CD14-positive monocyte (primary cell): ENCODE data around the gene FDPS. TPM values are rescaled to one million over a fixed set of nuclear protein-coding genes. Genes with fewer than 3 reads are reported as not detected.

Experiments
- DNase-seq, 3 donors: peaks; one replicate each; pipeline ENCODE4 v3.0.0-alpha.2; 2011 to 2022
- H2AFZ ChIP-seq: 2 replicates; pipeline ENCODE4 v1.6.0; 2012; ENCODE audit warnings: mild to moderate bottlenecking, low read depth, low read length, inconsistent platforms; ENCODE audit not compliant: insufficient read depth, poor library complexity, severe bottlenecking
- H3K27ac ChIP-seq, 2 donors: 1 replicate in 1 of 2; 2 replicates in 1 of 2; pipeline ENCODE4 v1.5.1; 2012 to 2013; ENCODE audit warnings: low read length in 2 of 2, control low read depth in 1 of 2, inconsistent platforms in 1 of 2, low read depth in 1 of 2, mild to moderate bottlenecking in 1 of 2
- H3K27me3 ChIP-seq, 2 donors: one replicate each; pipeline versions ENCODE4 v1.6.0 to v1.6.1; 2011 to 2013; ENCODE audit warnings: low read length in 2 of 2; ENCODE audit not compliant: control insufficient read depth in 2 of 2, insufficient read depth in 2 of 2
- H3K36me3 ChIP-seq, 2 donors: replicated peaks in 1 of 2; 1 replicate in 1 of 2; 2 replicates in 1 of 2; pipeline versions ENCODE4 v1.5.1 to v1.6.1; 2012 to 2013; ENCODE audit warnings: low read length in 2 of 2, control low read depth in 1 of 2, inconsistent platforms in 1 of 2, mild to moderate bottlenecking in 1 of 2; ENCODE audit not compliant: insufficient read depth in 2 of 2, control insufficient read depth in 1 of 2
- H3K4me1 ChIP-seq, 2 donors: 1 replicate in 1 of 2; 2 replicates in 1 of 2; pipeline versions ENCODE4 v1.5.1 to v1.6.1; 2012 to 2013; ENCODE audit warnings: low read length in 2 of 2, control low read depth in 1 of 2, inconsistent platforms in 1 of 2, mild to moderate bottlenecking in 1 of 2, moderate library complexity in 1 of 2; ENCODE audit not compliant: insufficient read depth in 2 of 2, control insufficient read depth in 1 of 2
- H3K4me2 ChIP-seq: replicated peaks from 2 replicates; pipeline ENCODE3; 2012; ENCODE audit warnings: low read length, moderate library complexity, mild to moderate bottlenecking; ENCODE audit not compliant: poor library complexity, severe bottlenecking; ENCODE audit errors: extremely low read depth
- H3K4me3 ChIP-seq, 3 experiments: fragments of 200-600 bp in 1 of 3; sonication (generic) in 1 of 3; replicated peaks in 1 of 3; 1 replicate in 2 of 3; 2 replicates in 1 of 3; pipeline ENCODE4 v1.5.1; 2011 to 2013; ENCODE audit warnings: low read length in 3 of 3, mild to moderate bottlenecking in 3 of 3, control low read depth in 2 of 3, low read depth in 2 of 3, inconsistent platforms in 1 of 3, moderate library complexity in 1 of 3
- H3K79me2 ChIP-seq: 2 replicates; pipeline ENCODE4 v1.6.0; 2012; ENCODE audit warnings: mild to moderate bottlenecking, control low read depth, inconsistent platforms, low read length, moderate library complexity; ENCODE audit not compliant: insufficient read depth
- H3K9ac ChIP-seq: 2 replicates; pipeline ENCODE4 v1.6.0; 2017; ENCODE audit warnings: low read length, mild to moderate bottlenecking; ENCODE audit not compliant: insufficient read depth, poor library complexity, severe bottlenecking
- H3K9me3 ChIP-seq, 2 donors: replicated peaks in 1 of 2; 1 replicate in 1 of 2; 2 replicates in 1 of 2; pipeline versions ENCODE4 v1.5.1 to v1.6.1; 2012 to 2013; ENCODE audit warnings: low read length in 2 of 2, control low read depth in 1 of 2; ENCODE audit not compliant: control insufficient read depth in 1 of 2, insufficient read depth in 1 of 2
- H4K20me1 ChIP-seq: 2 replicates; pipeline ENCODE4 v1.6.0; 2012; ENCODE audit warnings: mild to moderate bottlenecking, low read length, control low read depth, moderate library complexity; ENCODE audit not compliant: insufficient read depth
- H3K27ac Mint-ChIP-seq, 7 donors: one replicate each; pipeline ENCODE4 v1.8.0; 2020; ENCODE audit warnings: mild to moderate bottlenecking in 7 of 7, mixed read lengths in 7 of 7, moderate library complexity in 6 of 7, inconsistent platforms in 2 of 7
- H3K27me3 Mint-ChIP-seq, 3 donors: one replicate each; pipeline ENCODE4 v1.8.0; 2021 to 2022; ENCODE audit warnings: low read depth in 3 of 3, mild to moderate bottlenecking in 3 of 3, mixed read lengths in 3 of 3, moderate library complexity in 3 of 3, inconsistent platforms in 1 of 3
- H3K36me3 Mint-ChIP-seq, 2 donors: one replicate each; pipeline ENCODE4 v1.8.0; 2020; ENCODE audit warnings: mixed read lengths in 2 of 2, inconsistent platforms in 1 of 2, mild to moderate bottlenecking in 1 of 2
- H3K4me1 Mint-ChIP-seq: one replicate; pipeline ENCODE4 v1.8.0; 2020; ENCODE audit warnings: mild to moderate bottlenecking, mixed read lengths
- H3K4me3 Mint-ChIP-seq, 2 donors: one replicate each; pipeline ENCODE4 v1.8.0; 2020; ENCODE audit warnings: mild to moderate bottlenecking in 2 of 2, mixed read lengths in 2 of 2, moderate library complexity in 1 of 2
- H3K9me3 Mint-ChIP-seq, 7 donors: one replicate each; pipeline ENCODE4 v1.8.0; 2020 to 2022; ENCODE audit warnings: mixed read lengths in 7 of 7, mild to moderate bottlenecking in 6 of 7, moderate library complexity in 6 of 7, inconsistent platforms in 2 of 7
- CTCF ChIP-seq: fragments of 200-600 bp; IDR thresholded peaks from one replicate; pipeline ENCODE4 v1.8.0; 2022; ENCODE audit warnings: antibody characterized with exemption, mild to moderate bottlenecking
- WGBS: methylation state at CpG from one replicate; pipeline ENCODE4 v1.1.5; 2013; ENCODE audit warnings: missing lambda C conversion rate; ENCODE audit not compliant: insufficient coverage; 5-methylcytosine and 5-hydroxymethylcytosine counted together
- intact Hi-C, 2 donors: fragments of 100-400 bp; cut with micrococcal nuclease; formaldehyde crosslinking; loops; one replicate each; pipeline versions ENCODE4 v1.15.0 to v1.15.1; 2023
- polyA plus RNA-seq, 3 donors: library from polyadenylated mRNA; depleted of rRNA in 1 of 3; unstranded in 2 of 3; stranded (reverse) in 1 of 3; fragments of 300-500 nt in 2 of 3; fragments of >200 nt in 1 of 3; fragmentation: Illumina TruSeq in 2 of 3; gene quantifications; 1 replicate in 2 of 3; 2 replicates in 1 of 3; pipeline ENCODE4 v1.2.3, GENCODE V29; 2012 to 2021

The FDPS gene
- polyA plus RNA-seq, 3 donors, result 92.5 to 123 (median 117) TPM

GRCh38 chr1:155263067-155263466 is 45.6 kb upstream of the FDPS start:
- Mint-ChIP-seq H3K9me3 (no peaks in the 10 kb centered on the region), H3K4me1 (peaks cover 20% of the 10 kb centered on the region), H3K4me3 (peak overlapping the region in 1 of 2 donors; percentile 93), H3K36me3 (peaks cover 64 to 73% of the 10 kb centered on the region in 2 donors), H3K27ac (peak overlapping the region in 6 of 7 donors; percentile 52 to 97 (median 92)), H3K27me3 (no peaks in the 10 kb centered on the region)
- Histone ChIP-seq H3K4me1 (peaks cover 14 to 17% of the 10 kb centered on the region in 2 donors), H3K36me3 (peaks cover 42 to 77% of the 10 kb centered on the region in 2 donors), H4K20me1 (peaks cover 12% of the 10 kb centered on the region), H3K79me2 (peaks cover 20% of the 10 kb centered on the region), H3K9ac (no peak overlapping the region), H3K27ac (peak overlapping the region in 1 of 2 donors; percentile 83), H2AFZ (no peak overlapping the region), H3K4me3 (no peak overlapping the region), H3K27me3 (no peaks in the 10 kb centered on the region), H3K4me2 (no peak overlapping the region), H3K9me3 (no peaks in the 10 kb centered on the region)
- intact Hi-C loops, result loop anchor here in 1 of 2 donors (2.0 kb wide), 2 partner anchors 14 to 46 kb away; partner anchors contain the start of genes FDPS and HCN3
- TF ChIP-seq CTCF, result no peak
- DNase-seq, result no peak
- WGBS, result 97% methylated on average over 9 of the region's 11 CpGs

GRCh38 chr1:155266553-155266952 is 42.1 kb upstream of the FDPS start:
- H3K9me3 Mint-ChIP-seq, result no peaks in the 10 kb centered on the region
- Histone ChIP-seq H4K20me1 (peaks cover 26% of the 10 kb centered on the region), H3K9ac (no peak overlapping the region), H3K4me2 (no peak overlapping the region), H3K4me3 (no peak overlapping the region), H3K4me1 (peaks cover 8 to 10% of the 10 kb centered on the region in 2 donors), H3K27ac (no peak overlapping the region), H3K27me3 (no peaks in the 10 kb centered on the region), H3K9me3 (no peaks in the 10 kb centered on the region), H3K36me3 (peaks cover 67 to 83% of the 10 kb centered on the region in 2 donors), H3K79me2 (peaks cover 24% of the 10 kb centered on the region), H2AFZ (no peak overlapping the region)
- H3K27ac Mint-ChIP-seq, result peak overlapping the region in 2 of 7 donors; percentile 30 to 52
- no peaks in the 10 kb centered on the region for H3K27me3 Mint-ChIP-seq
- intact Hi-C loops, result no loop called here
- peaks cover 9% of the 10 kb centered on the region for H3K4me1 Mint-ChIP-seq
- no peak for DNase-seq
- WGBS, result 93% methylated on average over 3 of the region's 6 CpGs
- no peak overlapping the region for H3K4me3 Mint-ChIP-seq
- TF ChIP-seq CTCF, result no peak
- peaks cover 78 to 79% of the 10 kb centered on the region in 2 donors for H3K36me3 Mint-ChIP-seq
